OCI-LY7 (cell line): ENCODE measurements around the gene ABCC12. TPM values are rescaled to one million over a fixed set of nuclear protein-coding genes. Genes with fewer than 3 reads are reported as not detected.

ENCODE experiments used
- BruUV-seq: library from RNA; stranded (reverse); fragments of 400-500 nt; replicated peaks from 2 replicates; lab custom pipeline; 2021; lab: Mats Ljungman, UMichigan
- CTCF ChIA-PET: fragments of 300-600 bp; sonication (Branson Sonifier 250); formaldehyde crosslinking; loops from one replicate; lab custom pipeline; 2022; ENCODE audit warnings: antibody characterized with exemption; ENCODE audit not compliant: unreplicated experiment; lab: Charles Lee
- POLR2A ChIA-PET: fragments of 300-600 bp; sonication (Branson Sonifier 250); formaldehyde crosslinking; loops from one replicate; lab custom pipeline; 2022; ENCODE audit warnings: antibody characterized with exemption; lab: Charles Lee
- DNase-seq: peaks from one replicate; pipeline ENCODE4 v3.0.0-alpha.2; 2015; ENCODE audit warnings: low spot score
- H2AFZ ChIP-seq: fragments of 200-600 bp; sonication (generic), shearing (Covaris generic); 2 replicates; pipeline ENCODE4 v1.6.1; 2014; ENCODE audit warnings: mild to moderate bottlenecking, antibody characterized with exemption, low read length, moderate library complexity
- H3K27ac ChIP-seq: fragments of 200-600 bp; sonication (generic); 2 replicates; pipeline ENCODE4 v1.5.1; 2014; ENCODE audit warnings: mixed run types, low read depth, mild to moderate bottlenecking, moderate library complexity, low read length, inconsistent platforms; ENCODE audit not compliant: poor library complexity, severe bottlenecking
- H3K36me3 ChIP-seq: fragments of 200-600 bp; sonication (generic); 2 replicates; pipeline ENCODE4 v1.6.1; 2014; ENCODE audit warnings: mild to moderate bottlenecking, antibody characterized with exemption, low read length, moderate library complexity, mixed read lengths; ENCODE audit not compliant: insufficient read depth
- H3K4me1 ChIP-seq: fragments of 200-600 bp; sonication (generic); 2 replicates; pipeline ENCODE4 v1.5.1; 2014; ENCODE audit warnings: mild to moderate bottlenecking, low read length; ENCODE audit not compliant: insufficient read depth, poor library complexity, severe bottlenecking
- H3K4me2 ChIP-seq: fragments of 200-600 bp; sonication (generic); 2 replicates; pipeline ENCODE4 v1.6.1; 2014; ENCODE audit warnings: mild to moderate bottlenecking, low read length
- H3K4me3 ChIP-seq: fragments of 200-600 bp; sonication (generic); 2 replicates; pipeline ENCODE4 v1.5.1; 2014; ENCODE audit warnings: mild to moderate bottlenecking, low read depth, low read length; ENCODE audit not compliant: poor library complexity, severe bottlenecking
- H3K79me2 ChIP-seq: fragments of 200-600 bp; sonication (generic); 2 replicates; pipeline ENCODE4 v1.6.1; 2016; ENCODE audit warnings: low read depth, mild to moderate bottlenecking, low read length, moderate library complexity, mixed read lengths; ENCODE audit not compliant: insufficient read depth
- H3K9me2 ChIP-seq: fragments of 200-600 bp; sonication (generic); 2 replicates; pipeline ENCODE4 v1.6.1; 2016; ENCODE audit warnings: mild to moderate bottlenecking, low read length, mixed read lengths; ENCODE audit not compliant: insufficient read depth
- H3K9me3 ChIP-seq: fragments of 200-600 bp; sonication (generic); 2 replicates; pipeline ENCODE4 v1.6.1; 2014; ENCODE audit warnings: mild to moderate bottlenecking, mixed run types, low read length, mixed read lengths
- H4K20me1 ChIP-seq: fragments of 200-600 bp; sonication (generic); 2 replicates; pipeline ENCODE4 v1.6.1; 2014; ENCODE audit warnings: mild to moderate bottlenecking, antibody characterized with exemption, low read length, moderate library complexity, mixed read lengths; ENCODE audit not compliant: insufficient read depth
- EZH2phosphoT487 ChIP-seq: fragments of 200-600 bp; sonication (generic); IDR thresholded peaks from 2 replicates; pipeline ENCODE4 v1.6.1; 2018; ENCODE audit warnings: low read depth, borderline replicate concordance, mild to moderate bottlenecking, mixed run types, antibody characterized with exemption, low read length, moderate library complexity, mixed read lengths
- intact Hi-C: fragments of 100-400 bp; cut with micrococcal nuclease; formaldehyde crosslinking; loops from one replicate; pipeline ENCODE4 v1.10.0; 2022; ENCODE audit not compliant: unreplicated experiment
- total RNA-seq, 2 experiments: library from RNA; depleted of rRNA in 1 of 2; stranded (reverse); fragments of >200 nt in 1 of 2; shearing (Covaris generic) in 1 of 2; gene quantifications; 2 replicates each; pipeline ENCODE4 v1.2.3, GENCODE V29; 2014 to 2022
- TF ChIP-seq, protein P1 (sequence below): fragments of 200-600 bp; sonication (generic); conservative IDR thresholded peaks from 2 replicates; pipeline ENCODE4 v1.5.1; 2014; ENCODE audit warnings: mild to moderate bottlenecking, antibody characterized with exemption, low read length, moderate library complexity, mixed read lengths

The ABCC12 gene
- total RNA-seq, 2 experiments from 2014 or later, result not detected

DNA sequence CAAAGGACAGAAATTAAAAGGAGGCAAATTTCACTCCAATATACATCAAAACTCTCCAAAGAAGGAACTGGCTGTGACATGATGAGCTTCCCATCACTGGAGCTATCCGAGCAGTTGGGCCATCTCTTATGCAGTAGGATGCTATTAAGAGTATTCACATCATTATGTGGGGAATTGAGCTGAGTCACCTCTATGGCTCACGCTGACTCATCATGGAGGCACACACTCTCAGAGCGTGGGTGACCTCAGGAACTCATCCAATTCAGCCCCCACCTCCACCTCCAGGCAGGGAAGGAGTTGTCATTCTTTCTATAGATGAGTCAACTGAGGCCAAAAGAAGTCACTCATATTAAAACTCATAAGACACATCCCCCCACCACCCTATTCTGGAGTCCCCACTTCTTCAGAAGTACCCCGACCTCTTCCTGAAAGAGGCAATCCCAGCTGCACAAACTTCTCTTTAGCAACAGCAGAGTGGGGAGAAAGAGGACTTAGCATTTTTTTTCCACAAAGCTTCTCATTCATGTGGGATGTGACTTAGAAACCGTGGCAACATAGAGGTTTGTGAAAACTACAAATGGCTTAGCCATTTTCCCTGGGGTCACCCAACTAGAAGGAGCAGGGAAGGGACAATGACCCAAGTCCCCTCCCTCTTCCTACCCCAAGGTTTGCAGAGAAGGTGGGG, 32.5 kb downstream of the ABCC12 start:
- Histone ChIP-seq H3K9me2 (no peaks in the 10 kb centered on the region), H3K4me3 (no peak overlapping the region), H3K36me3 (no peaks in the 10 kb centered on the region), H3K27ac (no peak overlapping the region), H3K4me2 (no peak overlapping the region), H3K4me1 (no peaks in the 10 kb centered on the region), H3K9me3 (no peaks in the 10 kb centered on the region), H4K20me1 (no peaks in the 10 kb centered on the region), H3K79me2 (no peaks in the 10 kb centered on the region), H2AFZ (no peak overlapping the region)
- ChIA-PET POLR2A (no interaction called here), CTCF (interaction anchor here (0.5 kb wide), 1 partner anchor 1175 kb away, joined by 3 read pairs; no protein-coding TSS in a partner anchor)
- intact Hi-C loops, result no loop called here
- no peak for TF ChIP-seq EZH2phosphoT487
- no peak for DNase-seq
- BruUV-seq, result no TSS peak

DNA sequence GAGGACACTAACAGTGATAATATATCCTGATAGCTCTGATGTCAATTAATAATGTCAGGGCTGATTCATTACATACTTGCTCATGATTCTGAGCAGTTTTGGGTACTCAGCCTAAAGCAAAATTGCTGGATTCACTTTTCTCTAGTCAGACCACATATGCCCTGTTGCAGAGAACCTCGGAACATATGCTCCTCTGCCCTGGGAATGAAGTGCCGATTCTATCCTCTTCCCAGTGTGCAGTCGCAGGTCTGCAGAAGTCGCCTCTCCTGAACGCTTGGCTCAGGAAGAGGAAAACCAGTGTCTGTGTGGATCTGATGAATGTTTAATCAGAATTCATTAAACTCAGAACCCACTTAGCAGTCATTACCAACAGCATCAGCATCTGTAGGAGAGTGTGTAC, 34.5 kb downstream of the ABCC12 start:
- no peaks in the 10 kb centered on the region for H3K79me2 ChIP-seq
- no peaks in the 10 kb centered on the region for H3K9me3 ChIP-seq
- no peaks in the 10 kb centered on the region for H3K36me3 ChIP-seq
- H3K27ac ChIP-seq, result no peak overlapping the region
- H2AFZ ChIP-seq, result no peak overlapping the region
- no peak for DNase-seq
- H3K4me1 ChIP-seq, result no peaks in the 10 kb centered on the region
- H3K4me2 ChIP-seq, result no peak overlapping the region
- TF ChIP-seq EZH2phosphoT487, result no peak
- TF ChIP-seq, protein P1, sequence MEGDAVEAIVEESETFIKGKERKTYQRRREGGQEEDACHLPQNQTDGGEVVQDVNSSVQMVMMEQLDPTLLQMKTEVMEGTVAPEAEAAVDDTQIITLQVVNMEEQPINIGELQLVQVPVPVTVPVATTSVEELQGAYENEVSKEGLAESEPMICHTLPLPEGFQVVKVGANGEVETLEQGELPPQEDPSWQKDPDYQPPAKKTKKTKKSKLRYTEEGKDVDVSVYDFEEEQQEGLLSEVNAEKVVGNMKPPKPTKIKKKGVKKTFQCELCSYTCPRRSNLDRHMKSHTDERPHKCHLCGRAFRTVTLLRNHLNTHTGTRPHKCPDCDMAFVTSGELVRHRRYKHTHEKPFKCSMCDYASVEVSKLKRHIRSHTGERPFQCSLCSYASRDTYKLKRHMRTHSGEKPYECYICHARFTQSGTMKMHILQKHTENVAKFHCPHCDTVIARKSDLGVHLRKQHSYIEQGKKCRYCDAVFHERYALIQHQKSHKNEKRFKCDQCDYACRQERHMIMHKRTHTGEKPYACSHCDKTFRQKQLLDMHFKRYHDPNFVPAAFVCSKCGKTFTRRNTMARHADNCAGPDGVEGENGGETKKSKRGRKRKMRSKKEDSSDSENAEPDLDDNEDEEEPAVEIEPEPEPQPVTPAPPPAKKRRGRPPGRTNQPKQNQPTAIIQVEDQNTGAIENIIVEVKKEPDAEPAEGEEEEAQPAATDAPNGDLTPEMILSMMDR, result no peak
- H3K9me2 ChIP-seq, result no peaks in the 10 kb centered on the region
- H3K4me3 ChIP-seq, result no peak overlapping the region
- ChIA-PET POLR2A (no interaction called here), CTCF (no interaction called here)
- intact Hi-C loops, result no loop called here
- no TSS peak for BruUV-seq
- no peaks in the 10 kb centered on the region for H4K20me1 ChIP-seq

DNA sequence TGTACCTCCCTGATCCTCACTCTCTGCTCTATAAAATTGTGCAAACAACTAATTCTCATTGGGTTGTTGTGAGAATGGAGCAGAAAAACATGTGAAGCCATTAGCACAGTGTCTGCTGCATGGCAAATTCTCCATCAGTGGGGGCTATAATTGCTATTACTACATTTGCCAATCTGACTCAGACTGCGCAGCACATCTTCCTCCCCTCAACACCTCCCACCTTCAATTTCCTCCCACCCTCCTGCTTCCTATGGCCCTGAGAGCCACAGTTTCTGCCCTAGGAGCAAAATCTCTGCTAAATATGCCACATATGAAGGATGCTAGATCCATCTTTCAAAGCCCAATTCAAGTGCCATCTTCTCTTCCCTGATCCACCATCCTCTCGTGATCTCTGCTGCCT, 37.0 kb downstream of the ABCC12 start:
- DNase-seq, result no peak
- Histone ChIP-seq H3K4me1 (no peaks in the 10 kb centered on the region), H3K36me3 (no peaks in the 10 kb centered on the region), H3K79me2 (no peaks in the 10 kb centered on the region), H3K4me3 (no peak overlapping the region), H2AFZ (no peak overlapping the region), H3K27ac (no peak overlapping the region), H3K9me2 (no peaks in the 10 kb centered on the region), H4K20me1 (no peaks in the 10 kb centered on the region), H3K9me3 (no peaks in the 10 kb centered on the region), H3K4me2 (no peak overlapping the region)
- intact Hi-C loops, result no loop called here
- CTCF ChIA-PET, result no interaction called here
- TF ChIP-seq, protein P1, result no peak
- TF ChIP-seq EZH2phosphoT487, result no peak
- no TSS peak for BruUV-seq
- POLR2A ChIA-PET, result no interaction called here
